ENCODE data around the gene CEP152.

- TF ChIP-seq POLR2A (IDR thresholded peaks at IDR 0.05; ENCODE audit: low read depth, low read length) = no peak
- TF ChIP-seq TAF1 (IDR thresholded peaks at IDR 0.05; ENCODE audit: borderline replicate concordance, low read depth, low read length) = no peak
Measured at GRCh38 chr15:48717458-48717857, 93.4 kb downstream of the CEP152 start.
